ENCODE results near the gene EPG5.

DNA sequence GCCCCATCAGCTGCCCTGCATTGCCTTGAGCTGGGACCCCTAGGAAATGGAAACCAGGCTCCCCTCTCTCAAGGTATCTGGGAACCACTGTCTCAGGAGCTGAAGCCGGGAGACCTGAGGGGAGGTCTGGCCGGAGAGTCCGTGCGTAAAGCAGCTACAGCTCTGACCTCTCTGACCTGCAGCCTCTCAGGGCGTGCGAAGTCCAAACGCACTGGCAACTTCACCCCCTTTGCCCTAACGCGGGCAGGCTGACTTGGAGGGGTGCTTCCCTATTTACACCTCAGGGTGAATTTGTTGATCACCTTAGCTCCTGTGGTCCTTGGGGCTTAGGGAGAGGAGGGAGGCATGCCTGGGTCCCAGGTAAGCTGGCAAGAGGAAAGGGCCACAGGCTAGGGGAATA is 124.1 kb downstream of the EPG5 start:
- TF ChIP-seq, protein P1, sequence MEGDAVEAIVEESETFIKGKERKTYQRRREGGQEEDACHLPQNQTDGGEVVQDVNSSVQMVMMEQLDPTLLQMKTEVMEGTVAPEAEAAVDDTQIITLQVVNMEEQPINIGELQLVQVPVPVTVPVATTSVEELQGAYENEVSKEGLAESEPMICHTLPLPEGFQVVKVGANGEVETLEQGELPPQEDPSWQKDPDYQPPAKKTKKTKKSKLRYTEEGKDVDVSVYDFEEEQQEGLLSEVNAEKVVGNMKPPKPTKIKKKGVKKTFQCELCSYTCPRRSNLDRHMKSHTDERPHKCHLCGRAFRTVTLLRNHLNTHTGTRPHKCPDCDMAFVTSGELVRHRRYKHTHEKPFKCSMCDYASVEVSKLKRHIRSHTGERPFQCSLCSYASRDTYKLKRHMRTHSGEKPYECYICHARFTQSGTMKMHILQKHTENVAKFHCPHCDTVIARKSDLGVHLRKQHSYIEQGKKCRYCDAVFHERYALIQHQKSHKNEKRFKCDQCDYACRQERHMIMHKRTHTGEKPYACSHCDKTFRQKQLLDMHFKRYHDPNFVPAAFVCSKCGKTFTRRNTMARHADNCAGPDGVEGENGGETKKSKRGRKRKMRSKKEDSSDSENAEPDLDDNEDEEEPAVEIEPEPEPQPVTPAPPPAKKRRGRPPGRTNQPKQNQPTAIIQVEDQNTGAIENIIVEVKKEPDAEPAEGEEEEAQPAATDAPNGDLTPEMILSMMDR (IDR thresholded peaks at IDR 0.05): no peak
- TF ChIP-seq POLR2AphosphoS5 (IDR thresholded peaks at IDR 0.05; ENCODE audit: low read depth, low read length) (no peak), SIN3A (IDR thresholded peaks at IDR 0.05; ENCODE audit: borderline replicate concordance, insufficient read depth, low read depth, low read length) (no peak)
- TF ChIP-seq, protein P2, sequence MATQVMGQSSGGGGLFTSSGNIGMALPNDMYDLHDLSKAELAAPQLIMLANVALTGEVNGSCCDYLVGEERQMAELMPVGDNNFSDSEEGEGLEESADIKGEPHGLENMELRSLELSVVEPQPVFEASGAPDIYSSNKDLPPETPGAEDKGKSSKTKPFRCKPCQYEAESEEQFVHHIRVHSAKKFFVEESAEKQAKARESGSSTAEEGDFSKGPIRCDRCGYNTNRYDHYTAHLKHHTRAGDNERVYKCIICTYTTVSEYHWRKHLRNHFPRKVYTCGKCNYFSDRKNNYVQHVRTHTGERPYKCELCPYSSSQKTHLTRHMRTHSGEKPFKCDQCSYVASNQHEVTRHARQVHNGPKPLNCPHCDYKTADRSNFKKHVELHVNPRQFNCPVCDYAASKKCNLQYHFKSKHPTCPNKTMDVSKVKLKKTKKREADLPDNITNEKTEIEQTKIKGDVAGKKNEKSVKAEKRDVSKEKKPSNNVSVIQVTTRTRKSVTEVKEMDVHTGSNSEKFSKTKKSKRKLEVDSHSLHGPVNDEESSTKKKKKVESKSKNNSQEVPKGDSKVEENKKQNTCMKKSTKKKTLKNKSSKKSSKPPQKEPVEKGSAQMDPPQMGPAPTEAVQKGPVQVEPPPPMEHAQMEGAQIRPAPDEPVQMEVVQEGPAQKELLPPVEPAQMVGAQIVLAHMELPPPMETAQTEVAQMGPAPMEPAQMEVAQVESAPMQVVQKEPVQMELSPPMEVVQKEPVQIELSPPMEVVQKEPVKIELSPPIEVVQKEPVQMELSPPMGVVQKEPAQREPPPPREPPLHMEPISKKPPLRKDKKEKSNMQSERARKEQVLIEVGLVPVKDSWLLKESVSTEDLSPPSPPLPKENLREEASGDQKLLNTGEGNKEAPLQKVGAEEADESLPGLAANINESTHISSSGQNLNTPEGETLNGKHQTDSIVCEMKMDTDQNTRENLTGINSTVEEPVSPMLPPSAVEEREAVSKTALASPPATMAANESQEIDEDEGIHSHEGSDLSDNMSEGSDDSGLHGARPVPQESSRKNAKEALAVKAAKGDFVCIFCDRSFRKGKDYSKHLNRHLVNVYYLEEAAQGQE (IDR thresholded peaks at IDR 0.05; ENCODE audit: insufficient read depth in 1 of 2, low read depth in 2 of 2, low read length in 1 of 2): no peak

Measured in Panc1 (cell line).